ENCODE measurements around the gene CLEC3B.
"Not testable (repeated sequence)": the region's sequence is repeated elsewhere in the genome, so short reads cannot be mapped to it uniquely, and the experiment has no call there.

The CLEC3B gene

GRCh38 chr3:45071075-45071474 is 45.0 kb downstream of the CLEC3B start:
- no peaks in the 10 kb centered on the region for H3K36me3 ChIP-seq (ENCODE audit: low read length)
- TF ChIP-seq CTCF (IDR thresholded peaks at IDR 0.05; ENCODE audit: insufficient read depth, low read length, poor library complexity, severe bottlenecking) (no peak), EZH2phosphoT487 (conservative IDR thresholded peaks at IDR 0.05; ENCODE audit: low read length) (no peak)
- H4K20me1 ChIP-seq (ENCODE audit: low read depth, low read length) = no peaks in the 10 kb centered on the region
- H3K4me2 ChIP-seq (ENCODE audit: low read depth, low read length, poor library complexity, severe bottlenecking) = no peak overlapping the region
- H3K27me3 ChIP-seq (ENCODE audit: low read length) = no peaks in the 10 kb centered on the region
- no peak overlapping the region for H2AFZ ChIP-seq (ENCODE audit: low read depth, low read length, severe bottlenecking)
- no peak overlapping the region for H3K9ac ChIP-seq (ENCODE audit: low read length)
- H3K79me2 ChIP-seq (ENCODE audit: insufficient read depth, low read length) = no peaks in the 10 kb centered on the region
- no peaks in the 10 kb centered on the region for H3F3A ChIP-seq (ENCODE audit: insufficient read depth)
- H3K4me3 ChIP-seq (ENCODE audit: insufficient read depth, low read length, poor library complexity, severe bottlenecking) = no peak overlapping the region
- no peaks in the 10 kb centered on the region for H3K9me2 ChIP-seq (replicated peaks; ENCODE audit: insufficient read depth, low read length)
- H3K27ac ChIP-seq (ENCODE audit: low read depth, low read length) = no peak overlapping the region
- H3K9me3 ChIP-seq (ENCODE audit: insufficient read depth, low read length) = no peaks in the 10 kb centered on the region

- no peaks in the 10 kb centered on the region for H3K9me3 ChIP-seq (ENCODE audit: insufficient read depth, low read length)
- no peaks in the 10 kb centered on the region for H4K20me1 ChIP-seq (ENCODE audit: low read depth, low read length)
- no peaks in the 10 kb centered on the region for H3F3A ChIP-seq (ENCODE audit: insufficient read depth)
- H2AFZ ChIP-seq (ENCODE audit: low read depth, low read length, severe bottlenecking) = no peak overlapping the region
- H3K27ac ChIP-seq (ENCODE audit: low read depth, low read length) = no peak overlapping the region
- no peaks in the 10 kb centered on the region for H3K9me2 ChIP-seq (replicated peaks; ENCODE audit: insufficient read depth, low read length)
- H3K36me3 ChIP-seq (ENCODE audit: low read length) = no peaks in the 10 kb centered on the region
- no peak for TF ChIP-seq EZH2phosphoT487 (conservative IDR thresholded peaks at IDR 0.05; ENCODE audit: low read length)
- TF ChIP-seq CTCF (IDR thresholded peaks at IDR 0.05; ENCODE audit: insufficient read depth, low read length, poor library complexity, severe bottlenecking) = no peak
- H3K4me2 ChIP-seq (ENCODE audit: low read depth, low read length, poor library complexity, severe bottlenecking) = no peak overlapping the region
- H3K79me2 ChIP-seq (ENCODE audit: insufficient read depth, low read length) = no peaks in the 10 kb centered on the region
- H3K27me3 ChIP-seq (ENCODE audit: low read length) = no peaks in the 10 kb centered on the region
- no peak overlapping the region for H3K9ac ChIP-seq (ENCODE audit: low read length)
- no peak overlapping the region for H3K4me3 ChIP-seq (ENCODE audit: insufficient read depth, low read length, poor library complexity, severe bottlenecking)
Measured at GRCh38 chr3:45075821-45076625, 49.9 kb downstream of the CLEC3B start.

DNA sequence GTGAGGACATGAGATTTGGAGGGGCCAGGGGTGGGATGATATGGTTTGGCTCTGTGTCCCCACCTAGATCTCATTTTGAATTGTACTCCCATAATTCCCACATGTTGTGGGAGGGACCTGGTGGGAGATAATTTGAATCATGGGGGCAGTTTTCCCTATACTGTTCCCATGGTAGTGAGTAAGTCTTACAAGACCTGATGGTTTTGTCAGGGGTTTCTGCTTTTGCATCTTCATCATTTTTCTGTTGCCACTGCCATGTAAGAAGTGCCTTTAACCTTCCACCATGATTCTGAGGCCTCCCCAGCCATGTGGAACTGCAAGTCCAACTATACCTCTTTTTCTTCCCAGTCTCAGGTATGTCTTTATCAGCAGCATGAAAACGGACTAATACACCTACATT is 52.2 kb downstream of the CLEC3B start:
- not testable (repeated sequence) for H3K9me3 ChIP-seq (ENCODE audit: insufficient read depth, low read length); H2AFZ ChIP-seq (ENCODE audit: low read depth, low read length, severe bottlenecking); H3K79me2 ChIP-seq (ENCODE audit: insufficient read depth, low read length); H3F3A ChIP-seq (ENCODE audit: insufficient read depth); H4K20me1 ChIP-seq (ENCODE audit: low read depth, low read length); H3K4me3 ChIP-seq (ENCODE audit: insufficient read depth, low read length, poor library complexity, severe bottlenecking); H3K27me3 ChIP-seq (ENCODE audit: low read length); H3K9me2 ChIP-seq (replicated peaks; ENCODE audit: insufficient read depth, low read length); H3K36me3 ChIP-seq (ENCODE audit: low read length); H3K27ac ChIP-seq (ENCODE audit: low read depth, low read length); H3K4me2 ChIP-seq (ENCODE audit: low read depth, low read length, poor library complexity, severe bottlenecking); H3K9ac ChIP-seq (ENCODE audit: low read length)

DNA sequence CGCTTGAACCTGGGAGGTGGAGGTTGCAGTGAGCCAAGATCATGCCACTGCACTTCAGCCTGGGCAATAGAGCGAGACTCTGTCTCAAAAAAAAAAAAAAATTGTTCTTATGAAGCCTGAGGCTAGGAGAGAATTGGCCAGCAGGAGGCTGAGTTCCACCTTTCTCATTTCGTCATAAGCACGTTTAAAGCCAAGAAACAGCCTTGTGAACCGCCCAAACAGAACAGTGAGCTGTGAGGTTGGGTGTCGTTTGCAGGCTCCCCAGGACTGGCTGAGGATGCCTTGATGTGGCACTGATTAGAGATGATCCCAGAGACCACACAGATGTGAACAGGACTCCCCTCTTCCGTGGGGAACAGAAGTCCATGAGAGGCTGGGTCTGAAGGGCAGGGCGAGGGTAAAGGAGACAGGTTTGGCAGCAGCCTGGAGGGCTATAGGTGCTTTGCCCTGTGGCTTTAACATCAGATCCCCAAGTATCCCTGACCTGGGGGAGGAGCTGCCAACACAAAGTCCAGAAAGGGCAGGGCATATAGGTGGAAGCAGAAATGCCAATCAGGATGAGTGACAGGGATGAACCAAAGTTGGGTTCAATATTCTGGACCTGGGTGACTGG is 52.9 kb downstream of the CLEC3B start:
- Histone ChIP-seq H3K79me2 (ENCODE audit: insufficient read depth, low read length) (no peaks in the 10 kb centered on the region), H4K20me1 (ENCODE audit: low read depth, low read length) (no peaks in the 10 kb centered on the region), H3K27me3 (ENCODE audit: low read length) (no peaks in the 10 kb centered on the region), H3K36me3 (ENCODE audit: low read length) (no peaks in the 10 kb centered on the region), H3F3A (ENCODE audit: insufficient read depth) (no peaks in the 10 kb centered on the region), H3K9me2 (replicated peaks; ENCODE audit: insufficient read depth, low read length) (no peaks in the 10 kb centered on the region), H3K4me3 (ENCODE audit: insufficient read depth, low read length, poor library complexity, severe bottlenecking) (no peak overlapping the region), H3K9me3 (ENCODE audit: insufficient read depth, low read length) (no peaks in the 10 kb centered on the region), H3K27ac (ENCODE audit: low read depth, low read length) (no peak overlapping the region), H2AFZ (ENCODE audit: low read depth, low read length, severe bottlenecking) (no peak overlapping the region), H3K4me2 (ENCODE audit: low read depth, low read length, poor library complexity, severe bottlenecking) (no peak overlapping the region), H3K9ac (ENCODE audit: low read length) (no peak overlapping the region)
- no peak for TF ChIP-seq EZH2phosphoT487 (conservative IDR thresholded peaks at IDR 0.05; ENCODE audit: low read length)
- TF ChIP-seq CTCF (IDR thresholded peaks at IDR 0.05; ENCODE audit: insufficient read depth, low read length, poor library complexity, severe bottlenecking) = no peak

All from SU-DHL-6 (cell line).